ENCODE measurements around the gene NUDT3.

Gene NUDT3

GRCh38 chr6:34241351-34242215, 150.9 kb downstream of the NUDT3 start:
- TF ChIP-seq ZNF274 (IDR thresholded peaks at IDR 0.05; ENCODE audit: low read depth, low read length), result no peak
- H3K4me3 ChIP-seq (ENCODE audit: low read length), result no peak overlapping the region

DNA sequence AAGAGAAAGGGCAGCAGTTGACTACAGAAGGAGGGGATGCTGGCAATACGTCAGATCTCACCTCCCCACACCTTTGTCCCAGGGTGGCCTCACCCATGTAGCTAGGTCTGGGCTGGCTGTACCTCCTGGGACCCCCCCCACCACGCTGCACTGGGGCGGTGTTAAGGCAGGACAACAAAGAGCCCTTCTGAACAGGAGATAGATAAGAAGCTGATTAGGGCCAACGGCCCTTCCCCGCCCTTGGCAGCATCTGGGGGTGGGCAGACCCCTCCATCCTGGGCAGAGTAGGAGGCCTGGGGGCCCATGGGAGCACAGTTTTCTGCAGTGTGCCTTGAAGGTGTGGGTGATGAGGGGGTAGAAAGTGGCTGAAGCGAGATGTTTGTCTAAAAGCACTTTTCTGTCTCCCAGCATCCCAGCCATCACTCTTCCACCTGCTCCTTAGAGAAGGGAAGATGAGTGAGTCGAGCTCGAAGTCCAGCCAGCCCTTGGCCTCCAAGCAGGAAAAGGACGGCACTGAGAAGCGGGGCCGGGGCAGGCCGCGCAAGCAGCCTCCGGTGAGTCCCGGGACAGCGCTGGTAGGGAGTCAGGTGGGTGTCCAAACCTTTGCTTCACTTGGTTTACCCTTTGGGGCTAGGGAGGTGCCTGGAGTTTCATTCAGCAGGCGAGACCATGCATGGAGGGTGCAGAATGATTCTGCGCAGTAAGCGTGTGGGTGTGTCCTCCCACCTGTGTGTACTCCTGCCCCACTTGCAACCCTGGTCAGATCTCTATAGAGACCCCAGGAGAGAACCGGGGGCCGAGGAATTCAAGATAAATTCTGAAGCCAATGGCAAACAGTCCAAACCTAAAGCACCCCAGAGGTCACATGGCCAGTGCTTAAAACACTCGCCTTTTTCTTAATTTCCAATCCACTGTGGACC, 151.9 kb downstream of the NUDT3 start:
- no peak overlapping the region for H3K4me3 ChIP-seq (ENCODE audit: low read length)
- no peak for TF ChIP-seq ZNF274 (IDR thresholded peaks at IDR 0.05; ENCODE audit: low read depth, low read length)

DNA sequence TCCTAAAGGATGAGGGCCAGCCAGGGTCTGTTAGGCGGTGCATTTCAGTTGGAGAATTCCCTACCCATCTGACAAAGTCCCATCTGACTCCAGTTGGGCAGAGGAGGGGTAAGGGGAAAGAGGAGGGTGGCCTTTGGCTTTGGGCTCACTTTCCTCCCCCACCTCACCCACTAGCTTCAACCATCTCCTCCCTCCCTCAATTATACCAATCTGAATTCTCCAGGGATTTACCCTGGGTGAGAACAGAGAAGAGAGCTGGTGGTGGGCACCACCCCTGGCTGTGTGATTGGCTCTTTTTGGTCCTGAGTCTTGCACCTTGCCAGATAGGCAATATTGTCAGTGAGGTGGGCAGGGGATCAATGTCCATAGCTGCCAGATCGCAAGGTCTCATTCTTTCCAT, 152.6 kb downstream of the NUDT3 start:
- H3K4me3 ChIP-seq (ENCODE audit: low read length), result no peak overlapping the region
- TF ChIP-seq ZNF274 (IDR thresholded peaks at IDR 0.05; ENCODE audit: low read depth, low read length), result no peak

DNA sequence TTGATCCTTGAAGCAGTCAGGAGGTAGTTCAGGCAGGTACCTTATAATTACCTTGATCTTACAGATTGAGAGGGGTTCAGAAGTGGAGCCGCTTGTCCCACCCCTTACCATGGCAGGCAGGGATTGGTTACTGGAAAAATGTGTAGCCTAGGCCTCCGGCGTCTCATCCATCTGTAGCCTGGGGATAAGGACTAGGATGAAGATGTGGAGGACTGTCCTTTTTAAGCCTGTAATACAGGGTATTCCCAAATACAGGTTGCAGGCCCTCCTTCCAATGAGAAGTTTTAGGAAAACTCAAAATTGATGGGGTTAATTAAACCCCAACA, 153.0 kb downstream of the NUDT3 start:
- peak overlapping the region; percentile 81; the same call in 1 of the 2 replicates for H3K4me3 ChIP-seq (ENCODE audit: low read length)
- no peak for TF ChIP-seq ZNF274 (IDR thresholded peaks at IDR 0.05; ENCODE audit: low read depth, low read length)

DNA sequence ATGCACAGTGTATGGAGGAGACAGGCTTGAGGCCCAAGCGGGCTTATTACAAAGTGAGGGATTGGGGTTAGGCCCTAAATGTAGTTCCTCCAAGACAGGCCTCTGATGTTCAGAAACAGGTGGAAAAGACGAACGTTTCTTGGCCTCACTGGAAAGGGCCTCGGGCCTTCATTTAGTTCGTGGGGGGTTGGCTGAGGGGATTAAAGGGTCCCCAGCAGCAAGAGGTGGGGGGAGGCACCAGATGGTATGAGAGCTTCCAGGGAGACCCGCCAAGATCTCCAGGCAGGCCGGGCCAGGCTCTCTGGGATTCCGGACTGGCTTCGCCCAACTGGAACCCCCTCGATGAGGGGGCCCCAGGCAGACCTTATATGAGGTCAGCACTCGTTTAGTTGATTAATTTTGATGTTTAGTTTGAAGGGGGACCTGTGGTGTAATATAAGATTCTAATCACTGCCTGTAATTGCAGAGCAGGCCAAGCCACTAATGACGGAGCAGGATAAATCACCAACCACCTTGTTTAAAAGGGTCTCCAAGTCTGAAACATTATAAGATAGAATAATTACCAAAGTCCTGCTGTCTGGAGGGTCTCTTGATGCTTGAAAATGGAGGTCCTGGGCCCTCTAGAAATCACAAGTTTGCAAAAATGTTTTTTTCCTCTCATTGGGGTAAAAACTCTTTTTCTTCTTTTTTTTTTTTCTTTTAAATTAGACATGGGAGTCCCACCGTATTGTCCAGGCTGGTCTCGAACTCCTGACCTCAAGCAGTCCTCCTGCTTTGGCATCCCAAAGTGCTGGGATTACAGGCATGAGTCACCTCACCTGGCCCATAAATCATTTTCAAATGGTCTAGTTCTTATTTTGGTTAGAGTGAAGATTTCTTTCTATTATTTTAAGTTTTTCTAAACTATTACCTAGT, 153.6 kb downstream of the NUDT3 start:
- peak overlapping the region; percentile 81 for H3K4me3 ChIP-seq (ENCODE audit: low read length)
- TF ChIP-seq ZNF274 (IDR thresholded peaks at IDR 0.05; ENCODE audit: low read depth, low read length), result no peak

DNA sequence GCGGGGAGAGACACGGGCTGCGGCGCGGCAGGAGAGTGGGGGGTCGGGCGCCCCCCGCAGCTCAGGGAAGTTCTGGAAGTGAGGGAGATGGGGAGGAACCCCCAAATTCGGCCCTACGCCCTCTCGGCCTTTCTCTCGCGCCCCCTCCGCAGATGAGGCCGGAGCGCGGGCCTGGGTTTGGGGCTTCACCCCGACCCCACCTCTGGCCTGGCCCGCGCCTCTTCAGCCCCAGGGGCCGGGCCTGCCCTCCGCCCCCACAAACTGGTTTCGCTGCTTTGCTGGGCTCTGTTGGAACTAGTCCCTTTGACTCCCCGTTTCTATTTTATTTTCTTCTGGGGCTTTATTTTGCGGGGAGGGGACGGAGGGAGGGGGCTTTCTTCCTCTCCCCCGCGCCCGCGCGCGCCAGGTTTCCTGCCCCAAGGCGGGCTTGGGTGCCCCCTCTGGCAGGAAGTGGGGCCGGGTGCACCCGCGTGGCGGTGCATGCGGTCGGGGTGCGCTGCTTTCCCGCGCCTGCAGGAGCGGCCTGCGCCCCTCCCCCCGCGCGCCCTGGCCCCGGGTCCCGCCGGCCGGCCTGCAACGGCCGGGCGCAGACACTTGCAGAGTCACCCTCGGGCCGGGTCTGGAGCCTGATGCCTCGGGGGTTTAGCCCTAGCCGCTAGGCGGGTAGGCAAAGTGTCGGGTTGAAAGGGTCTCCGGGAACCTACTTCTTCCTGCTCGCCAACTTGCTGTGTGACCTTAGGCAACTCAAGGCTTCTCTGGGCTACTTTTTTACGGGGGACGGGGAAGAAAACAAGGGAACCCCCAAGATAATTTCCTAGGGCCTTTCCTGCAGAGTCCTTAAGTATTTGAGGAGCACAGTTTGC, 154.5 kb downstream of the NUDT3 start:
- H3K4me3 ChIP-seq (ENCODE audit: low read length), result peak overlapping the region; percentile 81
- TF ChIP-seq ZNF274 (IDR thresholded peaks at IDR 0.05; ENCODE audit: low read depth, low read length), result no peak

- peak overlapping the region; percentile 81 for H3K4me3 ChIP-seq (ENCODE audit: low read length)
- TF ChIP-seq ZNF274 (IDR thresholded peaks at IDR 0.05; ENCODE audit: low read depth, low read length), result no peak
Observed at GRCh38 chr6:34237316-34237721, 155.2 kb downstream of the NUDT3 start.

DNA sequence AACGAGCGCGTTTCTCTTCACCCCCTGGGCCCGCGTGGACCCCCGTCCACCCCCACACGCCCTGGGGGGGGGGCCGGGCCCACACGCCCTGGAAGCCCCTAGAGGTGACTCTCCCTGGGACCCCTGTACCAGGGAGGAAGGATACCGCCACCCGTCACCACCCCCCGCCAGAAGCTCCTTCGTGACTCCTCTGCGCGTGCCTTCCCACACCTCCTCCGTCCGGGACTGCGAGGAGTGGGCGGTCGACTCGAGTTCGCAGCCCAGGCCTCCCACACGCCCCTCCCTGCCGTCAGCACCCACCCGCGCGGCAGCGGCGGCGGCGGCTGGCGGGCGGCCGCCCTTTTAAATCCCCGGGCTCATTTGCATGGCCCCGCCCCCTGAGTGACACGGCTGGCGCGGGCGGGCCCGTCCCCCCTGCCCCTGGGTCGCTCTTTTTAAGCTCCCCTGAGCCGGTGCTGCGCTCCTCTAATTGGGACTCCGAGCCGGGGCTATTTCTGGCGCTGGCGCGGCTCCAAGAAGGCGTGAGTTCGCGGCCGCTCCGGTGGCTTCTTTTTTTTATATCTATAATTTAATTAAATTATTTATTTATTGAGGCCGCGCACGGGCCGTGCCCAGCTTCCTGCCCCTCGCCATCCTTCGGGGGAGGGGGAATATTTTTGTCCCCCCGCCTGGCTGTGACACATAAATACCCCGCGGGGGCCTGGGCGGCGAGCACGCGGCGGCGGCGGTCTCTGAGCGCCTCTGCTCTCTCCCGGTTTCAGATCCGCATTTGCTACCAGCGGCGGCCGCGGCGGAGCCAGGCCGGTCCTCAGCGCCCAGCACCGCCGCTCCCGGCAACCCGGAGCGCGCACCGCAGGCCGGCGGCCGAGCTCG, 155.8 kb downstream of the NUDT3 start, which contains the start of gene HMGA1:
TSS of gene HMGA1 (plus strand) at position 431 of the 873 bp plus-strand sequence. CDS start 3,908 bp downstream, outside the sequence.
- TF ChIP-seq ZNF274 (IDR thresholded peaks at IDR 0.05; ENCODE audit: low read depth, low read length), result no peak
- H3K4me3 ChIP-seq (ENCODE audit: low read length), result peak within 1 kb of the TSS; percentile 81

GRCh38 chr6:34236131-34236442, 156.4 kb downstream of the NUDT3 start:
- TF ChIP-seq ZNF274 (IDR thresholded peaks at IDR 0.05; ENCODE audit: low read depth, low read length), result no peak
- peak overlapping the region; percentile 48; the same call in 1 of the 2 replicates for H3K4me3 ChIP-seq (ENCODE audit: low read length)

- TF ChIP-seq ZNF274 (IDR thresholded peaks at IDR 0.05; ENCODE audit: low read depth, low read length), result no peak
- peak overlapping the region; percentile 48; the same call in 1 of the 2 replicates for H3K4me3 ChIP-seq (ENCODE audit: low read length)
Observed at GRCh38 chr6:34235307-34236130, 156.9 kb downstream of the NUDT3 start.

GRCh38 chr6:34234667-34235306, 157.7 kb downstream of the NUDT3 start:
- H3K4me3 ChIP-seq (ENCODE audit: low read length), result no peak overlapping the region
- TF ChIP-seq ZNF274 (IDR thresholded peaks at IDR 0.05; ENCODE audit: low read depth, low read length), result no peak
